Type B pancreatic cell (in vitro differentiated cells): ENCODE data around the gene TPRN. TPM values are rescaled to one million over a fixed set of nuclear protein-coding genes. Genes with fewer than 3 reads are reported as not detected.

Experiments used
- DNase-seq: peaks from one replicate; pipeline ENCODE4 v3.0.0; 2021; ENCODE audit warnings: mixed read lengths; ENCODE audit not compliant: unreplicated experiment; ENCODE audit errors: extremely low spot score
- H3K27ac Mint-ChIP-seq: 2 replicates; pipeline ENCODE4 v1.8.0; 2021; ENCODE audit warnings: mild to moderate bottlenecking, mixed read lengths
- H3K27me3 Mint-ChIP-seq: 2 replicates; pipeline ENCODE4 v1.8.0; 2021; ENCODE audit warnings: mixed read lengths
- H3K36me3 Mint-ChIP-seq: 2 replicates; pipeline ENCODE4 v1.8.0; 2021; ENCODE audit warnings: mixed read lengths
- H3K4me1 Mint-ChIP-seq: one replicate; pipeline ENCODE4 v1.8.0; 2021; ENCODE audit warnings: mixed read lengths; ENCODE audit not compliant: unreplicated experiment
- H3K4me3 Mint-ChIP-seq: 2 replicates; pipeline ENCODE4 v1.8.0; 2021; ENCODE audit warnings: mild to moderate bottlenecking, mixed read lengths
- H3K9me3 Mint-ChIP-seq: 2 replicates; pipeline ENCODE4 v1.8.0; 2021; ENCODE audit warnings: mixed read lengths
- total RNA-seq: library from RNA; stranded (reverse); gene quantifications from 2 replicates; pipeline ENCODE4 v1.2.1, GENCODE V29; 2021; ENCODE audit warnings: low replicate concordance
- TF ChIP-seq, protein P1 (sequence below): fragments of 200-600 bp; sonication (generic); conservative IDR thresholded peaks from 2 replicates; pipeline ENCODE4 v1.5.0; 2021; ENCODE audit warnings: antibody characterized with exemption, mild to moderate bottlenecking

The TPRN gene
- total RNA-seq, 1 donor from 2014 or later, result 24.1 TPM

DNA sequence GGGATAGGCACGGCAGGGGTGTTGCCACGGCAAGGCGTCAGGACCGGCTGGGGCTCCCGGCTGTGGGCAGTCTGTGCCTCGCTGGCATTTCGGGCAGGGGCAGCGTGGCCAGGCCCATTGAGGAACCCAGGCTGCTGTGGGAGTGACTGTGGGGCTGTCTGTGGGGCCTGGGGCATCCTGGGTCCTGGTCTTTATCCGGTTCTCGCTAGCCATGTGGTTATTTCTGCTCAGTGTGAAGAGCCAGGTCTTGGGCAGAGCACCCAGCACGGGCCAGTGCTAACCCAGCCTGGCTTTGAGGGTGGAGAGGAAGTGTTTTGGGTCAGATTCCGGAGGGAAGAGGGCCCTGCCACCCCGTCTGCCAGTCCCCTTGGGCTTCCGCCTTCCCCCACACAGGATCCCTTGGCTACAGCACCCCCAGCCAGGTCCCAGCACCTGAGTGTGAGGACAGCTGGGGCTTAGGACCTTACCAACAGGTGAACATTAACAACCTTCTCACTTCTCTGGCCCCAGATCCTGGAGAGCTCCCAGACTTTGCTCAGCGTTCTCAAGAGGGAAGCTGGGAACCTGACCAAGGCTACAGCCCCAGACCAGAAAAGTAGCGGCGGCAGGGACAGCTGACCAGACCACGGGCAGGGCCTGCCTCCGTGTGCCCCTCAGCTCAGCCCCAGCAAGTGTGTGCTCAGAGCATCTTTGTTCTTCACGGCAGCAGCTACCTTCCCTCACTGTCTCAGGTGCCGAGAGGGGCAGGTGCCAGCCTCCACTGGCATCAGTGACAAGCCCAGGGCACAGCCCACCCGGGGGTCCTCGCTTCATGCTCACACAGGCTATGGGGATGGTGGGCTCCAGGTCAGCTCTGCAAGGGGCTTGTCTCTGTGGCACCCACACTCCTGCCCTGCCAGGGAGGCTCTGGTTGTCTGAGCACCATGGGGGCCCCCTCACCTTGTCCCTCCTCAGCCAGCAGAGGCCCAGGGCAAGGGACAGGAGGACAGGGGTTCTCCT, 10.9 kb downstream of the TPRN start:
- TF ChIP-seq, protein P1, sequence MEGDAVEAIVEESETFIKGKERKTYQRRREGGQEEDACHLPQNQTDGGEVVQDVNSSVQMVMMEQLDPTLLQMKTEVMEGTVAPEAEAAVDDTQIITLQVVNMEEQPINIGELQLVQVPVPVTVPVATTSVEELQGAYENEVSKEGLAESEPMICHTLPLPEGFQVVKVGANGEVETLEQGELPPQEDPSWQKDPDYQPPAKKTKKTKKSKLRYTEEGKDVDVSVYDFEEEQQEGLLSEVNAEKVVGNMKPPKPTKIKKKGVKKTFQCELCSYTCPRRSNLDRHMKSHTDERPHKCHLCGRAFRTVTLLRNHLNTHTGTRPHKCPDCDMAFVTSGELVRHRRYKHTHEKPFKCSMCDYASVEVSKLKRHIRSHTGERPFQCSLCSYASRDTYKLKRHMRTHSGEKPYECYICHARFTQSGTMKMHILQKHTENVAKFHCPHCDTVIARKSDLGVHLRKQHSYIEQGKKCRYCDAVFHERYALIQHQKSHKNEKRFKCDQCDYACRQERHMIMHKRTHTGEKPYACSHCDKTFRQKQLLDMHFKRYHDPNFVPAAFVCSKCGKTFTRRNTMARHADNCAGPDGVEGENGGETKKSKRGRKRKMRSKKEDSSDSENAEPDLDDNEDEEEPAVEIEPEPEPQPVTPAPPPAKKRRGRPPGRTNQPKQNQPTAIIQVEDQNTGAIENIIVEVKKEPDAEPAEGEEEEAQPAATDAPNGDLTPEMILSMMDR, result no peak
- Mint-ChIP-seq H3K27me3 (no peaks in the 10 kb centered on the region), H3K4me1 (peaks cover 5% of the 10 kb centered on the region), H3K9me3 (no peaks in the 10 kb centered on the region), H3K4me3 (peak overlapping the region; percentile 98), H3K27ac (peak overlapping the region; percentile 99), H3K36me3 (no peaks in the 10 kb centered on the region)
- DNase-seq, result no peak

DNA sequence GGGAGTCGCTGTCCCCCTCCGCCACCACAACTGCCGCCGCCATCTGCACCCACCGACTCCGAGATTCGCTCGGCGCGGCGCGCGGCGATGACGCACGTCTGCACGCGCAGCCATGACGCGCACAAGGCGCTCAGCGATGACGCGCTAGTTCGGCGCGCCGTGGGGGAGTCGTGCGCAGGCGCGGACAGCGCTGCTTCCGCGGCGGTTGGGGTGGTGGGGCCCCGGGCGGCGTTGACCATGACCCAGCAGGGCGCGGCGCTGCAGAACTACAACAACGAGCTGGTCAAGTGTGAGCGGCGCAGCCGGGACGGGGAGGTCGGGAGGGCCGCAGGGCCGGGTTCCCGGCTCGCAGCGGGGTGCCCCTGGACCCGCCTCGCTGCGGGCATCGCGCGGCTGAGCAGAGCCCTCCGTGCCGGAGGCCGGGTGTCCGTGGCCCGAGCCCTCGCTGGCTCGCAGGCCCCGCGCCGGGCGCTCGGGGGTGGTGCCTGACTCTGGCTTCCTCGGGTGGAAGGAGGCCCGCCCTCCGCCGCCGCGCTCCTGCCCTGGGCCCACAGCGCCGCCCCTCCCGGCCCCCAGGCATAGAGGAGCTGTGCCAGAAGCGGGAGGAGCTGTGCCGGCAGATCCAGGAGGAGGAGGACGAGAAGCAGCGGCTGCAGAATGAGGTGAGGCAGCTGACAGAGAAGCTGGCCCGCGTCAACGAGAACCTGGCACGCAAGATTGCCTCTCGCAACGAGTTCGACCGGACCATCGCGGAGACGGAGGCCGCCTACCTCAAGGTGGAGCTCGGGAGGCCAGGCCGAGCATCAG, 11.8 kb downstream of the TPRN start, which contains the start of the genes ANAPC2 and SSNA1:
Gene ANAPC2, minus strand, starts transcription at position 71 of the 807 bp plus-strand sequence. Its CDS starts 28 bp downstream, at position 43.
Gene SSNA1, plus strand, starts transcription at position 187 of the 807 bp plus-strand sequence. Its CDS starts 51 bp downstream, at position 238.
- no peaks in the 10 kb centered on the region for H3K9me3 Mint-ChIP-seq
- H3K27ac Mint-ChIP-seq, result peak within 1 kb of the TSS; percentile 99
- peak within 1 kb of the TSS; percentile 98 for H3K4me3 Mint-ChIP-seq
- peak; percentile 97 for DNase-seq
- TF ChIP-seq, protein P1, result peak; percentile 41
- H3K27me3 Mint-ChIP-seq, result no peaks in the 10 kb centered on the region
- no peaks in the 10 kb centered on the region for H3K36me3 Mint-ChIP-seq
- H3K4me1 Mint-ChIP-seq, result peaks cover 5% of the 10 kb centered on the region

DNA sequence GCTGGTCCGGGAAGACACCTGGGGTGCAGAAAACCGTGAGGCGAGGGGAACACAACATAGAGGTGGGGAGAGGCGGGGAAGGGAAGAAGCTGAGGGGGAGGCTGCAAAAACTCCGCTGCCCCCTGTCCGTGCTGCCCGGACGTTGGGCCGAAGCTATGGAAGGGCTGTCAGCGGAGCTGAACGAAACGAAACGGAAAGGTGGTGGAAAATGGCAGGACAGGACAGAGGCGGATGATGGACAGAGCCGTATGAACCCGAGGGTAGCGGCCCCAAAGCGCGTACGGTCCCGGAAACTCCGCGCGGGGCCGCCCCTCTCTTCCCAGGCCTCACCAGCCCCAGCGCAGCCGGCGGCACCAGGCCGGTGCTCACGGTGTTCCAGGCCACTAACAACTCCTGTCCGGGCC, 12.5 kb downstream of the TPRN start:
- H3K9me3 Mint-ChIP-seq, result no peaks in the 10 kb centered on the region
- no peaks in the 10 kb centered on the region for H3K27me3 Mint-ChIP-seq
- H3K36me3 Mint-ChIP-seq, result no peaks in the 10 kb centered on the region
- TF ChIP-seq, protein P1, result no peak
- H3K4me1 Mint-ChIP-seq, result peaks cover 5% of the 10 kb centered on the region
- H3K4me3 Mint-ChIP-seq, result peak overlapping the region; percentile 91
- H3K27ac Mint-ChIP-seq, result peak overlapping the region; percentile 85
- no peak for DNase-seq

DNA sequence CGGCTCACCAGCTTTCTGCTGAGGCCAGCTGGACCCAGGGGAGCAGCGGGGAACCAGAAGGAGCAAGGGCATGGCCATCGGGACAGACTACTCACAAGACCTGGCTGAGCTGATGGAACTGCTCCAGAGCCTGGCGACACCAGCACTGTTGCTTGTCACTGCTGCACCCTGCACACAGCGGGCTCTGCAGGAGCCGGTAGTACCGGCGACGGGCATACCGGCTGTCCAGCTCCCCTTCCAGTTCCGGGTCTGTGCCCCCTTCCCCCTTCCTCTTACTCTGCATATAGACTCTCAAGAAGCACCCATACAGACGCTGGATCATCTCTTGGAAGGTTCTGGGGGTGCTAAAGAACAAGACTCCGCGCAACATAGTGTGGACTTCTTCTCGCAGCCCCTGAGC, 13.2 kb downstream of the TPRN start:
- Mint-ChIP-seq H3K4me3 (peak overlapping the region; percentile 91), H3K36me3 (no peaks in the 10 kb centered on the region), H3K27me3 (no peaks in the 10 kb centered on the region), H3K4me1 (peaks cover 5% of the 10 kb centered on the region), H3K9me3 (no peaks in the 10 kb centered on the region), H3K27ac (peak overlapping the region; percentile 85)
- TF ChIP-seq, protein P1, result no peak
- no peak for DNase-seq

DNA sequence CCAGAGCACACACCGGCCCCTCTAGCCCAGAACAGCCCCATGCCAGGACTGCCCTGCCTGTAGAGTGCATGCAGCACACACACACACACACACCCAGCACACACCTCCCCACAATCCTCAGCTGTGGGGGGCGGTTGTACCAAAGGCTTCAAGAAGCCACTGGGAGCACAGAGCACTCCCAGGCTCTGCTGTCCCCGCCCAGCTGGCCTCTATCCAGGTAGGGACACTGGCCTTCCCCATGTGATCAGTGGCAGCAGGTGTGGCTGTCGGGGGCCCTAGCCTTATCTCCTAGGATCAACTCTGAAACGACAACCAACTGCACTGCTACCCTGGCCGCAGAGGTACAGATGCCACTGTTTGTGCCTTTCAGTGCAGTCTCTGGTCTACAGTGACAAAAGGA, 14.2 kb downstream of the TPRN start:
- Mint-ChIP-seq H3K9me3 (no peaks in the 10 kb centered on the region), H3K4me3 (peak overlapping the region; percentile 91), H3K36me3 (no peaks in the 10 kb centered on the region), H3K4me1 (peaks cover 5% of the 10 kb centered on the region), H3K27ac (peak overlapping the region; percentile 59), H3K27me3 (no peaks in the 10 kb centered on the region)
- TF ChIP-seq, protein P1, result no peak
- DNase-seq, result no peak
